DOHH2 (cell line): ENCODE data around the gene PDE6B.

Source experiments
- H3F3A ChIP-seq: fragments of 200-600 bp; sonication (generic), shearing (Covaris generic); 2 replicates; pipeline ENCODE4 v1.6.0; 2016; ENCODE audit warnings: antibody characterized with exemption, mild to moderate bottlenecking; ENCODE audit not compliant: control insufficient read depth, insufficient read depth
- H3K27ac ChIP-seq: fragments of 200-600 bp; sonication (generic); 2 replicates; pipeline ENCODE4 v1.5.1; 2014; ENCODE audit warnings: low read depth, mild to moderate bottlenecking, low read length, moderate library complexity
- H3K27me3 ChIP-seq: fragments of 200-600 bp; sonication (generic); 2 replicates; pipeline ENCODE4 v1.6.1; 2014; ENCODE audit warnings: mild to moderate bottlenecking, low read length, mixed read lengths; ENCODE audit not compliant: control insufficient read depth
- H3K36me3 ChIP-seq: fragments of 200-600 bp; sonication (generic); 2 replicates; pipeline ENCODE4 v1.6.1; 2014; ENCODE audit warnings: mild to moderate bottlenecking, low read length, moderate library complexity, mixed read lengths; ENCODE audit not compliant: control insufficient read depth
- H3K4me1 ChIP-seq: fragments of 200-600 bp; sonication (generic); 2 replicates; pipeline ENCODE4 v1.6.1; 2014; ENCODE audit warnings: mild to moderate bottlenecking, low read length, mixed read lengths; ENCODE audit not compliant: control insufficient read depth
- H3K4me2 ChIP-seq: fragments of 200-600 bp; sonication (generic); 2 replicates; pipeline ENCODE4 v1.6.0; 2014; ENCODE audit warnings: mild to moderate bottlenecking, low read length, moderate library complexity
- H3K4me3 ChIP-seq: fragments of 200-600 bp; sonication (generic); 2 replicates; pipeline ENCODE4 v1.5.1; 2014; ENCODE audit warnings: mild to moderate bottlenecking, low read length, mixed read lengths
- H3K79me2 ChIP-seq: fragments of 200-600 bp; sonication (generic); 2 replicates; pipeline ENCODE4 v1.6.1; 2014; ENCODE audit warnings: mild to moderate bottlenecking, low read length, mixed read lengths; ENCODE audit not compliant: control insufficient read depth
- H3K9me2 ChIP-seq: fragments of 200-600 bp; sonication (generic); replicated peaks from 2 replicates; pipeline ENCODE4 v1.6.1; 2014; ENCODE audit warnings: mild to moderate bottlenecking, low read length, mixed read lengths; ENCODE audit not compliant: control insufficient read depth
- H3K9me3 ChIP-seq: fragments of 200-600 bp; sonication (generic); 2 replicates; pipeline ENCODE4 v1.6.1; 2014; ENCODE audit warnings: antibody characterized with exemption, low read length, mixed read lengths; ENCODE audit not compliant: control insufficient read depth, insufficient read depth
- H4K20me1 ChIP-seq: fragments of 200-600 bp; sonication (generic); 2 replicates; pipeline ENCODE4 v1.6.0; 2014; ENCODE audit warnings: low read depth, mild to moderate bottlenecking, antibody characterized with exemption, low read length, moderate library complexity; ENCODE audit not compliant: control insufficient read depth, insufficient read depth
- CTCF ChIP-seq: fragments of 200-600 bp; sonication (generic); IDR thresholded peaks from one replicate; pipeline ENCODE4 v1.5.1; 2014; ENCODE audit warnings: antibody characterized with exemption, mild to moderate bottlenecking, low read depth, low read length; ENCODE audit not compliant: poor library complexity, severe bottlenecking
- EZH2phosphoT487 ChIP-seq: fragments of 200-600 bp; sonication (generic); IDR thresholded peaks from 2 replicates; pipeline ENCODE4 v1.6.1; 2017; ENCODE audit warnings: borderline replicate concordance, mild to moderate bottlenecking, antibody characterized with exemption, low read length, moderate library complexity, mixed read lengths

PDE6B gene

GRCh38 chr4:617644-618641 lies 7.4 kb upstream of the PDE6B start:
- TF ChIP-seq CTCF (no peak), EZH2phosphoT487 (no peak)

GRCh38 chr4:620201-620600 lies 5.2 kb upstream of the PDE6B start:
- Histone ChIP-seq H3K27me3 (no peaks in the 10 kb centered on the region), H3K9me2 (no peaks in the 10 kb centered on the region), H3F3A (no peaks in the 10 kb centered on the region), H3K36me3 (no peaks in the 10 kb centered on the region), H3K9me3 (peaks cover 24% of the 10 kb centered on the region; the same call in 1 of the 2 replicates), H3K4me3 (no peak overlapping the region), H3K4me1 (no peaks in the 10 kb centered on the region), H3K79me2 (no peaks in the 10 kb centered on the region), H3K4me2 (no peak overlapping the region), H3K27ac (no peak overlapping the region), H4K20me1 (no peaks in the 10 kb centered on the region)
- TF ChIP-seq EZH2phosphoT487 (no peak), CTCF (no peak)

More at GRCh38 chr4:617644-618641, 7.4 kb upstream of the PDE6B start:
- Histone ChIP-seq H3K9me2 (no peaks in the 10 kb centered on the region), H4K20me1 (no peaks in the 10 kb centered on the region), H3K79me2 (no peaks in the 10 kb centered on the region), H3K27me3 (no peaks in the 10 kb centered on the region), H3K36me3 (no peaks in the 10 kb centered on the region), H3K4me2 (no peak overlapping the region), H3K9me3 (peaks cover 11% of the 10 kb centered on the region; the same call in 1 of the 2 replicates), H3K27ac (no peak overlapping the region), H3K4me1 (no peaks in the 10 kb centered on the region), H3F3A (no peaks in the 10 kb centered on the region), H3K4me3 (no peak overlapping the region)

- TF ChIP-seq CTCF (no peak), EZH2phosphoT487 (no peak)
- H4K20me1 ChIP-seq = no peaks in the 10 kb centered on the region
Observed at GRCh38 chr4:620851-621261, 4.5 kb upstream of the PDE6B start.

More at GRCh38 chr4:620851-621261, 4.5 kb upstream of the PDE6B start:
- Histone ChIP-seq H3K9me3 (peaks cover 26% of the 10 kb centered on the region; the same call in 1 of the 2 replicates), H3K27me3 (no peaks in the 10 kb centered on the region), H3K4me1 (no peaks in the 10 kb centered on the region), H3K4me3 (no peak overlapping the region), H3F3A (no peaks in the 10 kb centered on the region), H3K27ac (no peak overlapping the region), H3K79me2 (no peaks in the 10 kb centered on the region), H3K9me2 (no peaks in the 10 kb centered on the region), H3K36me3 (no peaks in the 10 kb centered on the region), H3K4me2 (no peak overlapping the region)
